AG04449 (cell line): ENCODE measurements around the gene ZFR2.

Experiments
- CTCF ChIA-PET: fragments of 350-600 bp; formaldehyde crosslinking; extraction: SDS; loops from one replicate; lab custom pipeline; 2021; ENCODE audit warnings: antibody characterized with exemption; lab: Yijun Ruan, JAX
- POLR2A ChIA-PET: fragments of 400-600, 350-600 bp; formaldehyde crosslinking; extraction: SDS; loops from one replicate; lab custom pipeline; 2020; ENCODE audit warnings: antibody characterized with exemption, inconsistent platforms; lab: Yijun Ruan, JAX
- DNase-seq: peaks from one replicate; pipeline ENCODE4 v3.0.0-alpha.2; 2010; ENCODE audit warnings: low read depth, low spot score
- H3K4me3 ChIP-seq: 2 replicates; pipeline ENCODE4 v1.5.1; 2011; ENCODE audit warnings: low read depth, mild to moderate bottlenecking, control low read depth, low read length
- CTCF ChIP-seq: IDR thresholded peaks from one replicate; pipeline ENCODE4 v1.5.1; 2011; ENCODE audit warnings: mild to moderate bottlenecking, moderate library complexity, low read length, control low read depth, inconsistent platforms; ENCODE audit not compliant: insufficient read depth; ENCODE audit errors: missing control alignments

ZFR2 gene

GRCh38 chr19:3808420-3809143 is 60.3 kb downstream of the ZFR2 start:
- no peak overlapping the region for H3K4me3 ChIP-seq
- no peak for TF ChIP-seq CTCF
- ChIA-PET CTCF (interaction anchor here (0.9 kb wide), 1 partner anchor 9 kb away, joined by 3 read pairs; no protein-coding TSS in a partner anchor), POLR2A (no interaction called here)
- DNase-seq, result no peak

- POLR2A ChIA-PET, result no interaction called here
- H3K4me3 ChIP-seq, result no peak overlapping the region
- CTCF ChIA-PET, result no interaction called here
- DNase-seq, result no peak
- TF ChIP-seq CTCF, result no peak
Observed at GRCh38 chr19:3807574-3808354, 61.1 kb downstream of the ZFR2 start.

GRCh38 chr19:3807131-3807480 is 61.7 kb downstream of the ZFR2 start:
- no peak for DNase-seq
- POLR2A ChIA-PET, result no interaction called here
- H3K4me3 ChIP-seq, result no peak overlapping the region
- TF ChIP-seq CTCF, result no peak
- CTCF ChIA-PET, result no interaction called here

GRCh38 chr19:3805859-3806258 is 63.0 kb downstream of the ZFR2 start:
- H3K4me3 ChIP-seq, result no peak overlapping the region
- DNase-seq, result no peak
- no peak for TF ChIP-seq CTCF
- POLR2A ChIA-PET, result no interaction called here
- CTCF ChIA-PET, result no interaction called here

GRCh38 chr19:3804429-3804828 is 64.4 kb downstream of the ZFR2 start:
- ChIA-PET POLR2A (no interaction called here), CTCF (interaction anchor here (1.1 kb wide), 2 partner anchors 17 to 42 kb away, joined by 3 to 4 read pairs; partner anchors contain the start of gene MRPL54)
- H3K4me3 ChIP-seq, result no peak overlapping the region

More at GRCh38 chr19:3804429-3804828, 64.4 kb downstream of the ZFR2 start:
- no peak for TF ChIP-seq CTCF
- DNase-seq, result no peak
